DOHH2 (cell line): ENCODE data around the gene DGUOK.

Experiments used
- CTCF ChIP-seq: fragments of 200-600 bp; sonication (generic); IDR thresholded peaks from one replicate; pipeline ENCODE4 v1.5.1; 2014; ENCODE audit warnings: antibody characterized with exemption, mild to moderate bottlenecking, low read depth, low read length; ENCODE audit not compliant: poor library complexity, severe bottlenecking
- EZH2phosphoT487 ChIP-seq: fragments of 200-600 bp; sonication (generic); IDR thresholded peaks from 2 replicates; pipeline ENCODE4 v1.6.1; 2017; ENCODE audit warnings: borderline replicate concordance, mild to moderate bottlenecking, antibody characterized with exemption, low read length, moderate library complexity, mixed read lengths

GRCh38 chr2:73925033-73925704, 1.5 kb upstream of the DGUOK start:
- TF ChIP-seq CTCF (no peak), EZH2phosphoT487 (no peak)
